IMR-90 (cell line): ENCODE results near the gene PGBD1. TPM values are rescaled to one million over a fixed set of nuclear protein-coding genes. Genes with fewer than 3 reads are reported as not detected.

Experiments used
- ATAC-seq: fragments of 200-7000 bp; cut with Tn5 transposase; 2 replicates; pipeline ENCODE4 v1.9.1; 2020; ENCODE audit warnings: low read depth, mild to moderate bottlenecking, moderate library complexity
- BruUV-seq: library from RNA; stranded (reverse); fragments of 400-500 nt; replicated peaks from 2 replicates; lab custom pipeline; 2021; lab: Mats Ljungman, UMichigan
- CTCF ChIA-PET: fragments of 300-600 bp; formaldehyde crosslinking; extraction: SDS; loops from one replicate; lab custom pipeline; 2021; ENCODE audit warnings: antibody characterized with exemption; lab: Yijun Ruan, JAX
- POLR2A ChIA-PET: fragments of 300-600 bp; sonication (Branson Sonifier 250); formaldehyde crosslinking; loops from one replicate; lab custom pipeline; 2022; ENCODE audit warnings: antibody characterized with exemption; ENCODE audit not compliant: unreplicated experiment; lab: Charles Lee
- DNase-seq: peaks from one replicate; pipeline ENCODE4 v3.0.0; 2013
- H2AFZ ChIP-seq: replicated peaks from 2 replicates; pipeline ENCODE3; 2013; ENCODE audit warnings: low read length, mild to moderate bottlenecking; ENCODE audit not compliant: poor library complexity
- H2AK5ac ChIP-seq: 2 replicates; pipeline ENCODE4 v1.6.1; 2013; ENCODE audit warnings: low read depth, low read length, inconsistent platforms
- H2AK9ac ChIP-seq: replicated peaks from 2 replicates; pipeline ENCODE3; 2013; ENCODE audit warnings: mild to moderate bottlenecking, low read depth, low read length, moderate library complexity; ENCODE audit not compliant: poor library complexity
- H2BK120ac ChIP-seq: 2 replicates; pipeline ENCODE4 v1.6.1; 2013; ENCODE audit warnings: low read depth, low read length, inconsistent platforms
- H2BK15ac ChIP-seq: 3 replicates; pipeline ENCODE4 v1.6.1; 2013; ENCODE audit warnings: low read depth, low read length, inconsistent platforms
- H2BK20ac ChIP-seq: 2 replicates; pipeline ENCODE4 v1.6.1; 2013; ENCODE audit warnings: low read depth, mild to moderate bottlenecking, inconsistent platforms, low read length, moderate library complexity
- H2BK5ac ChIP-seq: 2 replicates; pipeline ENCODE4 v1.6.1; 2013; ENCODE audit warnings: mild to moderate bottlenecking, low read depth, low read length, inconsistent platforms; ENCODE audit not compliant: poor library complexity, severe bottlenecking
- H3K14ac ChIP-seq: replicated peaks from 2 replicates; pipeline ENCODE4 v1.6.1; 2013; ENCODE audit warnings: low read depth, low read length, inconsistent platforms
- H3K18ac ChIP-seq: 2 replicates; pipeline ENCODE4 v1.6.1; 2013; ENCODE audit warnings: low read depth, low read length, control low read depth
- H3K23ac ChIP-seq: 2 replicates; pipeline ENCODE4 v1.6.1; 2013; ENCODE audit warnings: low read depth, low read length, inconsistent platforms
- H3K27ac ChIP-seq: 2 replicates; pipeline ENCODE4 v1.5.1; 2013; ENCODE audit warnings: mild to moderate bottlenecking, control low read depth, low read length; ENCODE audit not compliant: insufficient read depth
- H3K27me3 ChIP-seq: 2 replicates; pipeline ENCODE4 v1.6.1; 2013; ENCODE audit warnings: low read length; ENCODE audit not compliant: control insufficient read depth, insufficient read depth
- H3K36me3 ChIP-seq: 2 replicates; pipeline ENCODE4 v1.6.1; 2013; ENCODE audit warnings: low read length, mixed read lengths; ENCODE audit not compliant: control insufficient read depth, insufficient read depth
- H3K4ac ChIP-seq: 2 replicates; pipeline ENCODE4 v1.6.1; 2013; ENCODE audit warnings: low read depth, low read length, inconsistent platforms
- H3K4me1 ChIP-seq: 2 replicates; pipeline ENCODE4 v1.6.1; 2013; ENCODE audit warnings: low read length, mixed read lengths; ENCODE audit not compliant: control insufficient read depth, insufficient read depth
- H3K4me2 ChIP-seq: 2 replicates; pipeline ENCODE4 v1.6.1; 2013; ENCODE audit warnings: low read depth, mild to moderate bottlenecking, control low read depth, low read length, moderate library complexity
- H3K4me3 ChIP-seq: 2 replicates; pipeline ENCODE4 v1.5.1; 2013; ENCODE audit warnings: low read depth, mild to moderate bottlenecking, control low read depth, low read length, moderate library complexity; ENCODE audit not compliant: insufficient read depth
- H3K56ac ChIP-seq: 2 replicates; pipeline ENCODE4 v1.6.1; 2013; ENCODE audit warnings: low read length, inconsistent platforms; ENCODE audit not compliant: insufficient read depth; ENCODE audit errors: extremely low read depth
- H3K79me1 ChIP-seq, 2 experiments: 2 replicates each; pipeline ENCODE4 v1.6.1; 2013; ENCODE audit warnings: low read length in 2 of 2, inconsistent platforms in 1 of 2, low read depth in 1 of 2
- H3K9ac ChIP-seq: 2 replicates; pipeline ENCODE4 v1.6.1; 2013; ENCODE audit warnings: low read depth, low read length, control low read depth
- H3K9me1 ChIP-seq: 2 replicates; pipeline ENCODE4 v1.6.1; 2013; ENCODE audit warnings: low read length, inconsistent platforms; ENCODE audit not compliant: insufficient read depth
- H3K9me3 ChIP-seq: 2 replicates; pipeline ENCODE4 v1.6.1; 2013; ENCODE audit warnings: low read length; ENCODE audit not compliant: control insufficient read depth, insufficient read depth
- H4K20me1 ChIP-seq: 2 replicates; pipeline ENCODE4 v1.6.1; 2013; ENCODE audit warnings: low read length, inconsistent platforms; ENCODE audit not compliant: insufficient read depth
- H4K5ac ChIP-seq: 2 replicates; pipeline ENCODE4 v1.6.1; 2013; ENCODE audit warnings: mild to moderate bottlenecking, low read depth, low read length, control low read depth
- H4K8ac ChIP-seq, 2 experiments: 2 replicates each; pipeline ENCODE4 v1.6.1; 2013; ENCODE audit warnings: low read depth in 2 of 2, low read length in 2 of 2, control low read depth in 1 of 2, inconsistent platforms in 1 of 2
- H4K91ac ChIP-seq: 2 replicates; pipeline ENCODE4 v1.6.1; 2013; ENCODE audit warnings: low read depth, low read length, inconsistent platforms; ENCODE audit not compliant: insufficient read depth
- BHLHE40 ChIP-seq: fragments of 150-350 bp; IDR thresholded peaks from 2 replicates; pipeline ENCODE4 v1.6.1; 2016; ENCODE audit warnings: mild to moderate bottlenecking, low read depth, low read length
- CEBPB ChIP-seq: IDR thresholded peaks from 2 replicates; pipeline ENCODE4 v1.6.1; 2012; ENCODE audit warnings: low read depth, low read length, improper control_type of control experiment
- CHD1 ChIP-seq: IDR thresholded peaks from 2 replicates; pipeline ENCODE4 v1.6.1; 2012; ENCODE audit warnings: low read depth, low read length, improper control_type of control experiment
- CTCF ChIP-seq: conservative IDR thresholded peaks from 2 replicates; pipeline ENCODE4 v1.5.1; 2012; ENCODE audit warnings: mild to moderate bottlenecking, low read depth, low read length, improper control_type of control experiment
- ELK1 ChIP-seq: fragments of 150-350 bp; IDR thresholded peaks from 2 replicates; pipeline ENCODE4 v1.6.1; 2016; ENCODE audit warnings: low read depth, mild to moderate bottlenecking, low read length, moderate library complexity, borderline replicate concordance
- FOS ChIP-seq: fragments of 150-350 bp; IDR thresholded peaks from 2 replicates; pipeline ENCODE4 v1.6.1; 2016; ENCODE audit warnings: low read depth, low read length
- MAFK ChIP-seq: IDR thresholded peaks from 2 replicates; pipeline ENCODE4 v1.6.1; 2012; ENCODE audit warnings: low read depth, low read length, improper control_type of control experiment
- MAZ ChIP-seq: IDR thresholded peaks from 2 replicates; pipeline ENCODE4 v1.6.1; 2012; ENCODE audit warnings: low read depth, mild to moderate bottlenecking, low read length, improper control_type of control experiment, moderate library complexity, borderline replicate concordance
- MXI1 ChIP-seq: IDR thresholded peaks from 2 replicates; pipeline ENCODE4 v1.6.1; 2012; ENCODE audit warnings: low read depth, mild to moderate bottlenecking, low read length, moderate library complexity, borderline replicate concordance
- NFE2L2 ChIP-seq: fragments of 150-350 bp; IDR thresholded peaks from 2 replicates; pipeline ENCODE4 v1.6.1; 2016; ENCODE audit warnings: low read depth, mild to moderate bottlenecking, low read length
- POLR2A ChIP-seq: IDR thresholded peaks from 2 replicates; pipeline ENCODE4 v1.6.1; 2012; ENCODE audit warnings: mild to moderate bottlenecking, low read depth, low read length
- RAD21 ChIP-seq: IDR thresholded peaks from 2 replicates; pipeline ENCODE4 v1.6.1; 2012; ENCODE audit warnings: low read length, improper control_type of control experiment
- RCOR1 ChIP-seq: IDR thresholded peaks from 2 replicates; pipeline ENCODE4 v1.6.1; 2012; ENCODE audit warnings: mild to moderate bottlenecking, low read length, improper control_type of control experiment; ENCODE audit not compliant: insufficient replicate concordance
- RFX5 ChIP-seq: IDR thresholded peaks from 2 replicates; pipeline ENCODE4 v1.8.0; 2012; ENCODE audit warnings: low read depth, mild to moderate bottlenecking, low read length, moderate library complexity
- SMC3 ChIP-seq: fragments of 150-350 bp; IDR thresholded peaks from 2 replicates; pipeline ENCODE4 v1.6.1; 2016; ENCODE audit warnings: low read depth, mild to moderate bottlenecking, antibody characterized with exemption, low read length, moderate library complexity
- USF2 ChIP-seq: fragments of 150-350 bp; IDR thresholded peaks from 2 replicates; pipeline ENCODE4 v1.6.1; 2017; ENCODE audit warnings: mild to moderate bottlenecking, antibody characterized with exemption, low read length, low read depth
- WGBS, 2 experiments: methylation state at CpG; one replicate each; pipeline versions ENCODE4 v1.1.5 to v1.1.7; 2013; ENCODE audit warnings: missing lambda C conversion rate in 2 of 2; ENCODE audit not compliant: insufficient read length in 1 of 2; ENCODE audit errors: extremely low coverage in 2 of 2; 5-methylcytosine and 5-hydroxymethylcytosine counted together
- dilution Hi-C: fragments of 300-500 bp; cut with HindIII; formaldehyde crosslinking; loops from one replicate; pipeline ENCODE4 v1.14.3; 2018; ENCODE audit warnings: low sequenced_read_pairs; ENCODE audit not compliant: unreplicated experiment
- in situ Hi-C: fragments of 300-500 bp; cut with MboI; formaldehyde crosslinking; loops from 3 replicates; pipeline ENCODE4 v1.14.3; 2019; ENCODE audit warnings: low sequenced_read_pairs, inconsistent platforms, mixed read lengths
- intact Hi-C: fragments of 100-400 bp; cut with micrococcal nuclease; formaldehyde crosslinking; loops from 2 replicates; pipeline ENCODE4 v1.10.0; 2022
- polyA plus RNA-seq, 3 experiments: library from polyadenylated mRNA; depleted of rRNA; stranded (reverse); fragments of >200 nt; gene quantifications; 2 replicates each; pipeline ENCODE4 v1.2.3, GENCODE V29; 2012; ENCODE audit warnings: low replicate concordance in 1 of 3
- total RNA-seq: library from RNA; depleted of rRNA; stranded (reverse); fragments of >200 nt; gene quantifications from 2 replicates; pipeline ENCODE4 v1.2.3, GENCODE V29; 2012

PGBD1 gene
- total and polyA plus RNA-seq, 2 of the 4 experiments (the other 2 are of a cell fraction): 3.9 to 6.3 TPM

- Histone ChIP-seq H3K18ac (no peak overlapping the region), H3K4ac (no peak overlapping the region), H2BK120ac (no peak overlapping the region), H4K8ac (no peak overlapping the region), H3K14ac (no peak overlapping the region), H3K4me2 (no peak overlapping the region), H3K56ac (no peak overlapping the region), H3K27ac (no peak overlapping the region), H4K5ac (no peak overlapping the region), H2BK5ac (no peak overlapping the region), H3K9me1 (no peaks in the 10 kb centered on the region), H2AK5ac (no peak overlapping the region), H3K23ac (no peak overlapping the region), H2AFZ (no peak overlapping the region), H2BK15ac (no peak overlapping the region), H3K4me3 (no peak overlapping the region), H3K27me3 (no peaks in the 10 kb centered on the region), H4K20me1 (no peaks in the 10 kb centered on the region), H4K91ac (no peak overlapping the region), H3K36me3 (no peaks in the 10 kb centered on the region; the same call in 1 of the 2 replicates), H3K79me1 (no peaks in the 10 kb centered on the region), H3K4me1 (no peaks in the 10 kb centered on the region), H3K9me3 (no peaks in the 10 kb centered on the region), H2AK9ac (no peak overlapping the region), H3K9ac (no peak overlapping the region), H2BK20ac (no peak overlapping the region)
- in situ Hi-C loops: no loop called here
- ATAC-seq: no peak
- intact Hi-C loops: no loop called here
- dilution Hi-C loops: no loop called here
- DNase-seq: no peak
- WGBS, 2 experiments: 86% methylated on average over 12 of the region's 23 CpGs; no CpG with 5 or more reads in 1 of the 2 experiments
- no TSS peak for BruUV-seq
- TF ChIP-seq RAD21 (no peak), POLR2A (no peak), CEBPB (no peak), NFE2L2 (no peak), SMC3 (no peak), USF2 (no peak), MAFK (no peak), CHD1 (no peak), MAZ (no peak), ELK1 (no peak), RCOR1 (no peak), BHLHE40 (no peak), CTCF (no peak), RFX5 (no peak), MXI1 (no peak), FOS (no peak)
- POLR2A ChIA-PET: no interaction called here
- CTCF ChIA-PET: no interaction called here
Measured at GRCh38 chr6:28312939-28313338, 31.6 kb downstream of the PGBD1 start.
